HepG2 (cell line): ENCODE data around the gene CTTNBP2NL. TPM values are rescaled to one million over a fixed set of nuclear protein-coding genes. Genes with fewer than 3 reads are reported as not detected.

ENCODE experiments used
- ATAC-seq: fragments of 200-7000 bp; cut with Tn5 transposase; 3 replicates; pipeline ENCODE4 v1.9.1; 2020; ENCODE audit warnings: mild to moderate bottlenecking, moderate library complexity
- BruUV-seq: library from RNA; stranded (reverse); fragments of 400-500 nt; replicated peaks from 2 replicates; lab custom pipeline; 2021; lab: Mats Ljungman, UMichigan
- CTCF ChIA-PET: fragments of 300-600 bp; formaldehyde crosslinking; extraction: SDS; loops from one replicate; lab custom pipeline; 2021; ENCODE audit warnings: low total read pairs, inconsistent platforms, low intra/inter-chr PET ratio; lab: Yijun Ruan, JAX
- POLR2A ChIA-PET: fragments of 350-600 bp; sonication (Branson Sonifier 250); formaldehyde crosslinking; loops from one replicate; lab custom pipeline; 2020; ENCODE audit warnings: antibody characterized with exemption, inconsistent platforms; lab: Yijun Ruan, JAX
- DNase-seq: peaks from one replicate; pipeline ENCODE4 v3.0.0-alpha.2; 2015; ENCODE audit warnings: low spot score
- FAIRE-seq: peaks from 3 replicates; lab custom pipeline; 2011; peaks lifted over from hg19 to GRCh38; lab: Jason Lieb, UNC
- H2AFZ ChIP-seq: one replicate; pipeline ENCODE4 v1.6.1; 2011; ENCODE audit warnings: low read length, inconsistent platforms
- H3K27ac ChIP-seq: fragments of 300-600 bp; 3 replicates; pipeline ENCODE4 v1.8.0; 2011; ENCODE audit warnings: mixed run types, mild to moderate bottlenecking, mixed read lengths, low read length, inconsistent platforms; ENCODE audit not compliant: insufficient read depth; ENCODE audit errors: extremely low read length
- H3K27me3 ChIP-seq, 2 experiments: fragments of 200-600 bp in 1 of 2; 2 replicates in 1 of 2; 3 replicates in 1 of 2; pipeline versions ENCODE4 v1.6.0 to v1.8.0; 2011; ENCODE audit warnings: low read length in 2 of 2, mild to moderate bottlenecking in 2 of 2, moderate library complexity in 2 of 2, inconsistent platforms in 1 of 2; ENCODE audit not compliant: insufficient read depth in 2 of 2, control insufficient read depth in 1 of 2
- H3K36me3 ChIP-seq, 2 experiments: fragments of 200-600 bp in 1 of 2; replicated peaks in 1 of 2; 2 replicates in 1 of 2; 3 replicates in 1 of 2; pipeline versions ENCODE4 v1.5.1 to v1.8.0; 2011; ENCODE audit warnings: low read length in 2 of 2, inconsistent platforms in 1 of 2; ENCODE audit not compliant: insufficient read depth in 2 of 2, control insufficient read depth in 1 of 2
- H3K4me1 ChIP-seq: 2 replicates; pipeline ENCODE4 v1.5.1; 2012; ENCODE audit warnings: low read length, inconsistent platforms; ENCODE audit not compliant: insufficient read depth
- H3K4me2 ChIP-seq: 2 replicates; pipeline ENCODE4 v1.6.0; 2011; ENCODE audit warnings: low read depth, low read length, inconsistent platforms
- H3K4me3 ChIP-seq, 3 experiments: fragments of 200-600 bp in 1 of 3; sonication (generic), shearing (Covaris generic) in 1 of 3; replicated peaks in 1 of 3; 2 replicates each; pipeline ENCODE4 v1.5.1; 2011 to 2016; ENCODE audit warnings: low read length in 3 of 3, inconsistent platforms in 2 of 3, low read depth in 2 of 3, mild to moderate bottlenecking in 2 of 3, control low read depth in 1 of 3, mixed read lengths in 1 of 3; ENCODE audit not compliant: insufficient read depth in 1 of 3
- H3K79me2 ChIP-seq: one replicate; pipeline ENCODE4 v1.6.1; 2011; ENCODE audit warnings: low read length, inconsistent platforms; ENCODE audit not compliant: insufficient read depth
- H3K9ac ChIP-seq: 2 replicates; pipeline ENCODE4 v1.6.0; 2011; ENCODE audit warnings: mild to moderate bottlenecking, low read depth, low read length, inconsistent platforms; ENCODE audit not compliant: insufficient read depth
- H3K9me3 ChIP-seq: 2 replicates; pipeline ENCODE4 v1.5.1; 2012; ENCODE audit warnings: mild to moderate bottlenecking, low read length
- H4K20me1 ChIP-seq: 2 replicates; pipeline ENCODE4 v1.6.0; 2011; ENCODE audit warnings: inconsistent platforms, mild to moderate bottlenecking, low read length, moderate library complexity; ENCODE audit not compliant: insufficient read depth
- AKAP8 ChIP-seq: sonication (generic); formaldehyde crosslinking; IDR thresholded peaks from 2 replicates; pipeline ENCODE4 v1.5.1; 2020; ENCODE audit warnings: mild to moderate bottlenecking, missing genetic modification reagents
- HNF4A ChIP-seq: sonication (generic); formaldehyde crosslinking; IDR thresholded peaks from 2 replicates; pipeline ENCODE4 v1.4.0; 2020; ENCODE audit warnings: missing genetic modification reagents
- MEIS1 ChIP-seq: sonication (generic); formaldehyde crosslinking; IDR thresholded peaks from 2 replicates; pipeline ENCODE4 v1.9.0; 2021; ENCODE audit warnings: mild to moderate bottlenecking, missing genetic modification reagents, moderate library complexity, borderline replicate concordance
- NFYB ChIP-seq: sonication (generic); formaldehyde crosslinking; IDR thresholded peaks from 2 replicates; pipeline ENCODE4 v1.4.0; 2020; ENCODE audit warnings: missing genetic modification reagents
- RELA ChIP-seq: sonication (generic); formaldehyde crosslinking; IDR thresholded peaks from 2 replicates; pipeline ENCODE4 v1.4.0; 2020; ENCODE audit warnings: missing genetic modification reagents
- SKIL ChIP-seq: sonication (generic); formaldehyde crosslinking; IDR thresholded peaks from 2 replicates; pipeline ENCODE4 v1.8.0; 2022; ENCODE audit warnings: missing genetic modification reagents, mild to moderate bottlenecking, moderate library complexity, borderline replicate concordance
- TFDP1 ChIP-seq: IDR thresholded peaks from 2 replicates; pipeline ENCODE4 v1.6.1; 2016; ENCODE audit warnings: missing compliant biosample characterization, missing genetic modification reagents, borderline replicate concordance
- ZFP36 ChIP-seq: fragments of 150-350 bp; IDR thresholded peaks from 2 replicates; pipeline ENCODE4 v1.6.1; 2018; ENCODE audit warnings: borderline replicate concordance, low read length, low read depth; ENCODE audit not compliant: partially characterized antibody
- ZFP90 ChIP-seq: sonication (generic); formaldehyde crosslinking; IDR thresholded peaks from 2 replicates; pipeline ENCODE4 v1.8.0; 2022; ENCODE audit warnings: missing genetic modification reagents, mild to moderate bottlenecking, inconsistent platforms, borderline replicate concordance
- ZMYM3 ChIP-seq: sonication (generic); formaldehyde crosslinking; IDR thresholded peaks from 2 replicates; pipeline ENCODE4 v1.5.1; 2020; ENCODE audit warnings: mild to moderate bottlenecking, missing genetic modification reagents
- ZNF12 ChIP-seq: sonication (generic); formaldehyde crosslinking; IDR thresholded peaks from 2 replicates; pipeline ENCODE4 v1.5.0; 2020; ENCODE audit warnings: missing genetic modification reagents
- ZNF264 ChIP-seq: sonication (generic); formaldehyde crosslinking; IDR thresholded peaks from 2 replicates; pipeline ENCODE4 v1.4.0; 2020; ENCODE audit warnings: missing genetic modification reagents
- ZNF556 ChIP-seq: sonication (generic); formaldehyde crosslinking; IDR thresholded peaks from 2 replicates; pipeline ENCODE4 v1.4.0; 2020; ENCODE audit warnings: mild to moderate bottlenecking, missing genetic modification reagents, borderline replicate concordance
- ZNF780A ChIP-seq: sonication (generic); formaldehyde crosslinking; IDR thresholded peaks from 2 replicates; pipeline ENCODE4 v1.8.0; 2022; ENCODE audit warnings: mild to moderate bottlenecking, missing genetic modification reagents, moderate library complexity
- ZNF792 ChIP-seq: IDR thresholded peaks from 2 replicates; pipeline ENCODE4 v1.6.1; 2016
- WGBS: methylation state at CpG from one replicate; pipeline ENCODE4 v1.1.6; 2017; ENCODE audit warnings: low lambda C conversion rate; 5-methylcytosine and 5-hydroxymethylcytosine counted together
- in situ Hi-C: cut with HindIII; loops from 2 replicates; pipeline ENCODE4 v1.10.0; 2017; ENCODE audit warnings: low pct_unique_long_range_greater_than_20kb; ENCODE audit not compliant: extremely low pct_ligation_motif_present
- intact Hi-C: fragments of 100-400 bp; cut with micrococcal nuclease; formaldehyde crosslinking; loops from one replicate; pipeline ENCODE4 v1.10.0; 2022; ENCODE audit not compliant: unreplicated experiment
- polyA plus RNA-seq, 8 experiments: library from polyadenylated mRNA; depleted of rRNA in 3 of 8; stranded (reverse) in 7 of 8; unstranded in 1 of 8; fragments of >200 nt; fragmentation: Illumina TruSeq in 4 of 8; extraction: Trizol in 4 of 8; gene quantifications; 2 replicates each; pipeline versions ENCODE4 v1.2.1 to v1.2.3, GENCODE V29; 2011 to 2016; ENCODE audit warnings: low read depth in 4 of 8, missing spikeins in 1 of 8, mixed read lengths in 1 of 8; ENCODE audit not compliant: insufficient read depth in 1 of 8
- total RNA-seq, 5 experiments: library from RNA; depleted of rRNA; stranded (reverse); fragments of >200 nt; fragmentation: Illumina TruSeq; extraction: Trizol; gene quantifications; 2 replicates each; pipeline ENCODE4 v1.2.3, GENCODE V29; 2016; ENCODE audit warnings: low read depth in 1 of 5

Gene CTTNBP2NL
- total and polyA plus RNA-seq, 2 of the 13 experiments (the other 11 are each of a cell fraction or from before 2014, with no cell fraction given): 2.1 to 4.1 TPM

GRCh38 chr1:112439592-112439991 lies 43.6 kb downstream of the CTTNBP2NL start:
- BruUV-seq: no TSS peak

GRCh38 chr1:112440574-112440973 lies 44.6 kb downstream of the CTTNBP2NL start:
- H4K20me1 ChIP-seq: no peaks in the 10 kb centered on the region
- DNase-seq (no peak), ATAC-seq (no peak), FAIRE-seq (no peak)
- no peaks in the 10 kb centered on the region for H3K27me3 ChIP-seq
- POLR2A ChIA-PET: no interaction called here
- CTCF ChIA-PET: no interaction called here
- H3K4me3 ChIP-seq: no peak overlapping the region
- 92% methylated on average over 5 of the region's 5 CpGs for WGBS
- H3K36me3 ChIP-seq: no peaks in the 10 kb centered on the region
- H3K79me2 ChIP-seq: no peaks in the 10 kb centered on the region
- no peak overlapping the region for H3K4me2 ChIP-seq
- no peak overlapping the region for H3K9ac ChIP-seq
- H3K9me3 ChIP-seq: no peaks in the 10 kb centered on the region
- BruUV-seq: no TSS peak
- intact Hi-C loops (no loop called here), in situ Hi-C loops (no loop called here)
- H3K27ac ChIP-seq: no peak overlapping the region
- TF ChIP-seq ZNF264 (no peak), ZFP36 (no peak), ZNF780A (CRISPR knock-in tag) (no peak), NFYB (CRISPR knock-in tag) (no peak), ZNF792 (CRISPR knock-in tag) (no peak), ZNF556 (CRISPR knock-in tag) (no peak), MEIS1 (CRISPR knock-in tag) (no peak), ZNF12 (CRISPR knock-in tag) (no peak), ZMYM3 (no peak), TFDP1 (CRISPR knock-in tag) (no peak), SKIL (CRISPR knock-in tag) (no peak), HNF4A (CRISPR knock-in tag) (no peak)
- H2AFZ ChIP-seq: no peak overlapping the region
- H3K4me1 ChIP-seq: no peaks in the 10 kb centered on the region

More at GRCh38 chr1:112439592-112439991, 43.6 kb downstream of the CTTNBP2NL start:
- Histone ChIP-seq H3K9ac (no peak overlapping the region), H3K27ac (no peak overlapping the region), H4K20me1 (no peaks in the 10 kb centered on the region), H3K4me2 (no peak overlapping the region), H2AFZ (no peak overlapping the region), H3K27me3 (no peaks in the 10 kb centered on the region), H3K36me3 (no peaks in the 10 kb centered on the region), H3K4me3 (no peak overlapping the region), H3K9me3 (no peaks in the 10 kb centered on the region), H3K79me2 (no peaks in the 10 kb centered on the region), H3K4me1 (no peaks in the 10 kb centered on the region)
- DNase-seq (no peak), ATAC-seq (no peak), FAIRE-seq (no peak)
- CTCF ChIA-PET: no interaction called here
- WGBS: 95% methylated on average over 2 of the region's 2 CpGs
- in situ Hi-C loops (no loop called here), intact Hi-C loops (no loop called here)
- TF ChIP-seq RELA (CRISPR knock-in tag) (no peak), ZFP90 (CRISPR knock-in tag) (no peak), AKAP8 (no peak)
- POLR2A ChIA-PET: no interaction called here
